Measurements from ENCODE around the gene CXCL13. TPM values are rescaled to one million over a fixed set of nuclear protein-coding genes. Genes with fewer than 3 reads are reported as not detected.
"Not testable (repeated sequence)": the region's sequence is repeated elsewhere in the genome, so short reads cannot be mapped to it uniquely, and the experiment has no call there.

The CXCL13 gene
- polyA plus RNA-seq, 1 of the 3 experiments (the other 2 are of a cell fraction): not detected

DNA sequence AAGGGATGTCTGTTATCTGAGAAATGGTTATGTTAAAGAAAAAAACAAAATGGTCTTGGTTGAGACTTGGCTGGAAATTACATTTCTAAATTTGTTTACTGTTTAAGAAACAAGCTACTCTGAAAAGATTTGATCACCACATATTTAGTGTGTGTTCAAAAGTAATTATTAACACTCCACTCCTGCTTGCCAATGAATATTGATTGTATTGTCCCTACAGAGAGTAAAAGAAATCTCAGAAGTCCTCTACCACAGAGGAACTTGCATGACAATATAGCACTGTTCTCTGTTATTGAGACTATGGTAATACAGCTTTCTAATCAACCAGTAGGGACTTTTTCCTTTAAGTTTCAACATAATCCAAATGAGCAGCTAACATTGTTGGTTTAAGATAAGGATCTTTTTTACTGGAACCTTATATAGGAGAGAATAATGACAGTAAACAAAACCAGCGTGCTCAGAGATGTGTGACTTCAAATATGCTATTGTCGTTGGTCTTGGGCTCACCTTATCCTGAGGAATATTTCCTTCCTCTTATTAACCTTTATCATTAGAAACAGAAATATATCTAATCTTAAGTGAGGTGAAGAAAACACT, 47.6 kb downstream of the CXCL13 start:
- no peaks in the 10 kb centered on the region for H3K4me1 ChIP-seq (ENCODE audit: control insufficient read depth in 1 of 2, insufficient read depth in 2 of 2, low read depth in 1 of 2, low read length in 1 of 2)
- no peaks in the 10 kb centered on the region for H4K20me1 ChIP-seq (ENCODE audit: insufficient read depth)
- TF ChIP-seq GABPA (IDR thresholded peaks at IDR 0.05; ENCODE audit: low read depth) (no peak), TCF12 (IDR thresholded peaks at IDR 0.05) (no peak), SMC3 (IDR thresholded peaks at IDR 0.05; ENCODE audit: low read depth, low read length) (no peak), RXRA (IDR thresholded peaks at IDR 0.05; ENCODE audit: borderline replicate concordance, low read depth) (no peak), RCOR1 (IDR thresholded peaks at IDR 0.05; ENCODE audit: low read length) (no peak), MXI1 (IDR thresholded peaks at IDR 0.05; ENCODE audit: low read depth, low read length) (no peak), TAF1 (IDR thresholded peaks at IDR 0.05; ENCODE audit: borderline replicate concordance, low read depth, low read length) (no peak), RAD21 (IDR thresholded peaks at IDR 0.05; ENCODE audit: low read length) (no peak), EZH2phosphoT487 (IDR thresholded peaks at IDR 0.05; ENCODE audit: borderline replicate concordance, low read depth) (no peak), FOXM1 (IDR thresholded peaks at IDR 0.05; ENCODE audit: low read depth) (no peak), FOSL2 (IDR thresholded peaks at IDR 0.05; ENCODE audit: borderline replicate concordance, low read depth) (no peak), YY1 (IDR thresholded peaks at IDR 0.05; ENCODE audit: low read depth) (no peak), CHD2 (IDR thresholded peaks at IDR 0.05; ENCODE audit: low read length, partially characterized antibody) (no peak), RFX5 (IDR thresholded peaks at IDR 0.05; ENCODE audit: low read length) (no peak), JUND (IDR thresholded peaks at IDR 0.05) (no peak), EP300 (IDR thresholded peaks at IDR 0.05; ENCODE audit: borderline replicate concordance in 1 of 2, low read depth in 1 of 2, low read length in 1 of 2) (no peak), ELF1 (IDR thresholded peaks at IDR 0.05) (no peak), MEF2A (IDR thresholded peaks at IDR 0.05; ENCODE audit: borderline replicate concordance, low read depth) (no peak)
- TF ChIP-seq, protein P1, sequence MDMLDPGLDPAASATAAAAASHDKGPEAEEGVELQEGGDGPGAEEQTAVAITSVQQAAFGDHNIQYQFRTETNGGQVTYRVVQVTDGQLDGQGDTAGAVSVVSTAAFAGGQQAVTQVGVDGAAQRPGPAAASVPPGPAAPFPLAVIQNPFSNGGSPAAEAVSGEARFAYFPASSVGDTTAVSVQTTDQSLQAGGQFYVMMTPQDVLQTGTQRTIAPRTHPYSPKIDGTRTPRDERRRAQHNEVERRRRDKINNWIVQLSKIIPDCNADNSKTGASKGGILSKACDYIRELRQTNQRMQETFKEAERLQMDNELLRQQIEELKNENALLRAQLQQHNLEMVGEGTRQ (IDR thresholded peaks at IDR 0.05; ENCODE audit: borderline replicate concordance, low read depth, low read length): no peak
- TF ChIP-seq, protein P2, sequence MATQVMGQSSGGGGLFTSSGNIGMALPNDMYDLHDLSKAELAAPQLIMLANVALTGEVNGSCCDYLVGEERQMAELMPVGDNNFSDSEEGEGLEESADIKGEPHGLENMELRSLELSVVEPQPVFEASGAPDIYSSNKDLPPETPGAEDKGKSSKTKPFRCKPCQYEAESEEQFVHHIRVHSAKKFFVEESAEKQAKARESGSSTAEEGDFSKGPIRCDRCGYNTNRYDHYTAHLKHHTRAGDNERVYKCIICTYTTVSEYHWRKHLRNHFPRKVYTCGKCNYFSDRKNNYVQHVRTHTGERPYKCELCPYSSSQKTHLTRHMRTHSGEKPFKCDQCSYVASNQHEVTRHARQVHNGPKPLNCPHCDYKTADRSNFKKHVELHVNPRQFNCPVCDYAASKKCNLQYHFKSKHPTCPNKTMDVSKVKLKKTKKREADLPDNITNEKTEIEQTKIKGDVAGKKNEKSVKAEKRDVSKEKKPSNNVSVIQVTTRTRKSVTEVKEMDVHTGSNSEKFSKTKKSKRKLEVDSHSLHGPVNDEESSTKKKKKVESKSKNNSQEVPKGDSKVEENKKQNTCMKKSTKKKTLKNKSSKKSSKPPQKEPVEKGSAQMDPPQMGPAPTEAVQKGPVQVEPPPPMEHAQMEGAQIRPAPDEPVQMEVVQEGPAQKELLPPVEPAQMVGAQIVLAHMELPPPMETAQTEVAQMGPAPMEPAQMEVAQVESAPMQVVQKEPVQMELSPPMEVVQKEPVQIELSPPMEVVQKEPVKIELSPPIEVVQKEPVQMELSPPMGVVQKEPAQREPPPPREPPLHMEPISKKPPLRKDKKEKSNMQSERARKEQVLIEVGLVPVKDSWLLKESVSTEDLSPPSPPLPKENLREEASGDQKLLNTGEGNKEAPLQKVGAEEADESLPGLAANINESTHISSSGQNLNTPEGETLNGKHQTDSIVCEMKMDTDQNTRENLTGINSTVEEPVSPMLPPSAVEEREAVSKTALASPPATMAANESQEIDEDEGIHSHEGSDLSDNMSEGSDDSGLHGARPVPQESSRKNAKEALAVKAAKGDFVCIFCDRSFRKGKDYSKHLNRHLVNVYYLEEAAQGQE (IDR thresholded peaks at IDR 0.05; ENCODE audit: low read depth, low read length): no peak
- H3F3A ChIP-seq (replicated peaks; ENCODE audit: insufficient read depth): no peaks in the 10 kb centered on the region
- no peak overlapping the region for H3K27ac ChIP-seq (ENCODE audit: low read depth in 2 of 2, low read length in 1 of 2)
- no peaks in the 10 kb centered on the region for H3K36me3 ChIP-seq (replicated peaks in 1 of 2; ENCODE audit: control insufficient read depth in 1 of 2, insufficient read depth in 2 of 2, low read length in 1 of 2)
- 3% methylated on average over 2 of the region's 2 CpGs for WGBS (ENCODE audit: low lambda C conversion rate)
- H2AFZ ChIP-seq (ENCODE audit: low read depth): no peak overlapping the region
- CTCF ChIA-PET: no interaction called here
- H3K9me2 ChIP-seq: no peaks in the 10 kb centered on the region
- H3K9ac ChIP-seq: no peak overlapping the region
- H3K27me3 ChIP-seq (ENCODE audit: insufficient read depth): peaks cover 9% of the 10 kb centered on the region; the same call in 1 of the 2 replicates
- DNase-seq: no peak
- no peaks in the 10 kb centered on the region for H3K79me2 ChIP-seq (ENCODE audit: insufficient read depth)
- POLR2A ChIA-PET: no interaction called here
- no peak overlapping the region for H3K4me3 ChIP-seq (ENCODE audit: low read depth in 2 of 2, low read length in 1 of 2)
- H3K9me3 ChIP-seq: no peaks in the 10 kb centered on the region
- H3K4me2 ChIP-seq: no peak overlapping the region

DNA sequence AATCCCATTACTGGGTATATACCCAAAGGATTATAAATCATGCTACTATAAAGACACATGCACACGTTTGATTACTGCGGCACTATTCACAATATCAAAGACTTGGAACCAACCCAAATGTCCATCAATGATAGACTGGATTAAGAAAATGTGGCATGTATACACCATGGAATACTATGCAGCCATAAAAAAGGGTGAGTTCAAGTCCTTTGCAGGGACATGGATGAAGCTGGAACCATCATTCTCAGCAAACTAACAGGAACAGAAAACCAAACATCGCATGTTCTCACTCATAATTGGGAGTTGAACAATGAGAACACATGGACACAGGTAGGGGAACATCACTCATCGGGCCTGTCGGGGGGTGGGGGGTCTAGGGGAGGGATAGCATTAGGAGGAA, 54.7 kb downstream of the CXCL13 start:
- H3K79me2 ChIP-seq (ENCODE audit: insufficient read depth); H3F3A ChIP-seq (replicated peaks; ENCODE audit: insufficient read depth); H3K9ac ChIP-seq; DNase-seq; H3K36me3 ChIP-seq (replicated peaks in 1 of 2; ENCODE audit: control insufficient read depth in 1 of 2, insufficient read depth in 2 of 2, low read length in 1 of 2); H3K9me3 ChIP-seq; H4K20me1 ChIP-seq (ENCODE audit: insufficient read depth); H3K9me2 ChIP-seq; H3K4me2 ChIP-seq; H3K4me1 ChIP-seq (ENCODE audit: control insufficient read depth in 1 of 2, insufficient read depth in 2 of 2, low read depth in 1 of 2, low read length in 1 of 2); POLR2A ChIA-PET; CTCF ChIA-PET; H3K4me3 ChIP-seq (ENCODE audit: low read depth in 2 of 2, low read length in 1 of 2); H2AFZ ChIP-seq (ENCODE audit: low read depth); H3K27ac ChIP-seq (ENCODE audit: low read depth in 2 of 2, low read length in 1 of 2); H3K27me3 ChIP-seq (ENCODE audit: insufficient read depth): not testable (repeated sequence)
- WGBS (ENCODE audit: low lambda C conversion rate): 30% methylated on average over 5 of the region's 5 CpGs
